Brain microvascular endothelial cell (primary cell): ENCODE data around the gene TJP3.

ENCODE experiments used
- DNase-seq: peaks from one replicate; pipeline ENCODE4 v3.0.0-alpha.2; 2020
- H3K27ac ChIP-seq: fragments of 250-450 bp; sonication (Bioruptor Pico); 2 replicates; pipeline ENCODE4 v1.5.1; 2020; ENCODE audit warnings: mild to moderate bottlenecking, moderate library complexity
- H3K27me3 ChIP-seq: fragments of 250-450 bp; sonication (Bioruptor Pico); replicated peaks from 2 replicates; pipeline ENCODE4 v1.5.1; 2020; ENCODE audit warnings: mild to moderate bottlenecking
- H3K36me3 ChIP-seq: fragments of 250-450 bp; sonication (Bioruptor Pico); replicated peaks from 2 replicates; pipeline ENCODE4 v1.5.1; 2020; ENCODE audit warnings: mild to moderate bottlenecking
- H3K4me3 ChIP-seq: 2 replicates; pipeline ENCODE4 v1.5.1; 2011; ENCODE audit warnings: low read depth, mild to moderate bottlenecking, control low read depth, low read length, moderate library complexity
- in situ Hi-C: cut with HindIII; loops from 2 replicates; pipeline ENCODE4 v1.10.0; 2017; ENCODE audit warnings: low sequenced_read_pairs, low pct_ligation_motif_present
- TF ChIP-seq, protein P1 (sequence below): IDR thresholded peaks from 2 replicates; pipeline ENCODE4 v1.5.1; 2011; ENCODE audit warnings: low read depth, mild to moderate bottlenecking, moderate library complexity, low read length, control low read depth, inconsistent platforms; ENCODE audit errors: missing control alignments

The TJP3 gene

DNA sequence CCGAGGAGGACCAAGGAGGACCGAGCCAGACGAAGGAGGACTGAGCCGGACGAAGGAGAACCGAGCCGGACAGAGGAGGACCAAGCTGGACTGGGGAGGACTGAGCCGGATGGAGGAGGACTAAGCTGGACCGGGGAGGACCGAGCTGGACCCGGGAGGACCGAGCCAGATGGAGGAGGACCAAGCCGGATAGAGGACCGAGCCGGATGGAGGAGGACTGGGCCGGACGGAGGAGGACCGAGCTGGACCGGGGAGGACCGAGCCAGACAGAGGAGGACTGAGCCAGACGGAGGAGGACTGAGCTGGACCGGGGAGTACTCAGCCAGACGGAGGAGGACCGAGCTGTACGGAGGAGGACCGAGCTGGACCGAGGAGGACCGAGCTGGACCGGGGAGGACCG is 11.1 kb upstream of the TJP3 start:
- H3K27me3 ChIP-seq, result no peaks in the 10 kb centered on the region
- DNase-seq, result no peak
- in situ Hi-C loops, result no loop called here

DNA sequence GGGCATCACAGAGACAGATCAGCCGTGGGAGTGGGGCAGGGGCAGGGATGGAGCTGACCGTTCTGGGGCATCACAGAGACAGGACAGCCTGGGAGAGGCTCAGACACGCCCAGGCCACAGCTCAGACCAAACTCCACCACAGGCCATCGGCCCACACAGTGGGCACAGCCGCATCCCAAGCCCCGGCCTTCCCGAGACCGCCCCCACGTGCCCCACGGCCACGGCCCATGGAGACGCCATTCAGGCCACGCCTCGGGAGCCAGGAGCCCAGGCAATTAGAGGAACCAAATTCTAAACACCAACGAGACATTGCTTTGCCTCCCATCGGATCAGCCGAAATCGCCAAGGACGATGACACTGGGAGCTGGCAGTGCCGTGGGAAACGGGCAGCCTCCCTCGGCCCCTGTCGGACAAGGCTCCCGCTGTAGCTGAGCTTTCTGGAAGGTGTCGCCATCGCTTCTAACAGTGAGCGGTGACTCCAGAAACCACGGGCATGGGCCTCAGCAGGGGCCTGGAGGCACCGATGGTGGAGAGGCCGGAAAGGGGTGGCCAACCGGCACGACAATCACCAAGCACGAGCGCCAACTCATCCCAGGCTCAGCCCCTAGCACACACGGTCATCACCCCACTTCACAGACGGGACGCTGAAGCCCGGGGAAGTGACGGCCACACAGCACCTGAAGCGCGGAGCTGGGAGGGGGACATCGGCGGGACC is 10.4 kb upstream of the TJP3 start:
- H3K27ac ChIP-seq, result no peak overlapping the region
- TF ChIP-seq, protein P1, sequence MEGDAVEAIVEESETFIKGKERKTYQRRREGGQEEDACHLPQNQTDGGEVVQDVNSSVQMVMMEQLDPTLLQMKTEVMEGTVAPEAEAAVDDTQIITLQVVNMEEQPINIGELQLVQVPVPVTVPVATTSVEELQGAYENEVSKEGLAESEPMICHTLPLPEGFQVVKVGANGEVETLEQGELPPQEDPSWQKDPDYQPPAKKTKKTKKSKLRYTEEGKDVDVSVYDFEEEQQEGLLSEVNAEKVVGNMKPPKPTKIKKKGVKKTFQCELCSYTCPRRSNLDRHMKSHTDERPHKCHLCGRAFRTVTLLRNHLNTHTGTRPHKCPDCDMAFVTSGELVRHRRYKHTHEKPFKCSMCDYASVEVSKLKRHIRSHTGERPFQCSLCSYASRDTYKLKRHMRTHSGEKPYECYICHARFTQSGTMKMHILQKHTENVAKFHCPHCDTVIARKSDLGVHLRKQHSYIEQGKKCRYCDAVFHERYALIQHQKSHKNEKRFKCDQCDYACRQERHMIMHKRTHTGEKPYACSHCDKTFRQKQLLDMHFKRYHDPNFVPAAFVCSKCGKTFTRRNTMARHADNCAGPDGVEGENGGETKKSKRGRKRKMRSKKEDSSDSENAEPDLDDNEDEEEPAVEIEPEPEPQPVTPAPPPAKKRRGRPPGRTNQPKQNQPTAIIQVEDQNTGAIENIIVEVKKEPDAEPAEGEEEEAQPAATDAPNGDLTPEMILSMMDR, result no peak
- H3K4me3 ChIP-seq, result no peak overlapping the region
- no peaks in the 10 kb centered on the region for H3K27me3 ChIP-seq
- DNase-seq, result no peak
- peaks cover 3% of the 10 kb centered on the region for H3K36me3 ChIP-seq
- in situ Hi-C loops, result no loop called here

More for the DNA sequence above, 11.1 kb upstream of the TJP3 start:
- no peak overlapping the region for H3K4me3 ChIP-seq
- TF ChIP-seq, protein P1, result no peak
- no peak overlapping the region for H3K27ac ChIP-seq
- H3K36me3 ChIP-seq, result peaks cover 3% of the 10 kb centered on the region

DNA sequence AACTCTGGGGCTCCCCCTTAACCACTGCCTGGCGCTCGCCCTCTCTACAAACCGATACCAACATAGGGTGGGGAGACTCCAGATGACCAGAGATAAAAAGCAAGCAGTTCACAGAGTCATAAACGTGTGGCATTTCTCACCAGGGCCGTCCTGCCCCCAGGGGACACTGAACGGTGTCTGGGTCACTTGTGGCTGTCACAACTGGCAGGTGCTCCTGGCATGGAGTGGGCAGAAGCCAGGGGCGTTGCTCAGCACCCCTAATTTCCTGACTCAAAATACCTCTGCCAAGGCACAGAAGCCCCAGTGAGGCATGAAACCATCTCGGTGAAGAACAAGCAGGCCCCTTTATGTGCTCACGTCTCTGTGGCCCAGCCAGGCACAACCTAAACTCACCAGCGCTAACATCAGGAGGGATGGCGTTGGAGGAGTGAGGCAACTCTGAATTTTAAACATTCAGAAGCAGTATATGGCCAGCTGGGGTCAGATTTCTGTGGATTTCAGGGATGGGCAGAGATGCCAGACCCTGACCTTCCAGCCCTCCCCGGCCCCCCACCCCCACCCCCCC is 9.7 kb upstream of the TJP3 start:
- no peak overlapping the region for H3K27ac ChIP-seq
- TF ChIP-seq, protein P1, result no peak
- H3K36me3 ChIP-seq, result peaks cover 3% of the 10 kb centered on the region
- H3K27me3 ChIP-seq, result no peaks in the 10 kb centered on the region
- in situ Hi-C loops, result no loop called here
- no peak for DNase-seq
- H3K4me3 ChIP-seq, result peak overlapping the region; percentile 26

DNA sequence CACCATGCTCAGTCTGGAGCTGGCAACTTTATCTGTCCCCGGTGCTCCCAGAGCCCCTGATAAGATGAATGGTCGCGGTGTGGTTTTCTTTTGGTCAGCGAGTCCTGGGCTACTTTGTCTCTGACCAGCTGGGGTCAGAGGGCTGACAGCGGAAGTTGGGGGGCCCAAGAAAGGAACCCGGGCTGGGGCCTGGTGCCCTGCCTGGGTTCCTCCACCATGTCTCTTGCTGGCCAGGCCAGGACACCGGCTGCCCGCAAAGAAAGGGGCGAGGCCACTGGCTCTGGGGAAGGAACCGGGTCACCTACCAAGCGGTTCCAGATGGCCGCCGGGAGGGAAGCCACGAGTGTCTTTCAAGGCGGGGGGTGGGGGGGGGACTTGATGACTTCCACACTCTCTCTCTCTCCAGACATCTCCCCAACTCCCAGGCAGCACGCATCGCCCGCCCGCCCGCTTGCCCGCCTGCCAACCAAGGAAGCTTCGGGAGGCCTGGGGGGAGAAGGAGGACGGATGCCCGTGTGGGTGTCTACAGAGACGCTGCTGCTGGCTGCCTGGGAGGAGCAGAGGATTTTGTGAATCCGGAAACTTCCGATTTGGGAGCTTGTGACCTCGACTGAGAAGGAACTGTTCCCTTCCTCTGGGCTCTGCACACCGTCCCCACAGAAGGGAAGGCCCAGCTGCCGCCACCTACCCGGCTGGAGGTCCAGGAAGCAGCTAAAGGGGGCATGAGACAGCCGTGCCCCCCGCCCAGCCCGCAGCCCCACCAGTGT is 9.0 kb upstream of the TJP3 start:
- peak overlapping the region; percentile 80 for H3K4me3 ChIP-seq
- peak overlapping the region; percentile 68 for H3K27ac ChIP-seq
- in situ Hi-C loops, result no loop called here
- no peak for DNase-seq
- TF ChIP-seq, protein P1, result no peak
- peaks cover 3% of the 10 kb centered on the region for H3K36me3 ChIP-seq
- H3K27me3 ChIP-seq, result no peaks in the 10 kb centered on the region

DNA sequence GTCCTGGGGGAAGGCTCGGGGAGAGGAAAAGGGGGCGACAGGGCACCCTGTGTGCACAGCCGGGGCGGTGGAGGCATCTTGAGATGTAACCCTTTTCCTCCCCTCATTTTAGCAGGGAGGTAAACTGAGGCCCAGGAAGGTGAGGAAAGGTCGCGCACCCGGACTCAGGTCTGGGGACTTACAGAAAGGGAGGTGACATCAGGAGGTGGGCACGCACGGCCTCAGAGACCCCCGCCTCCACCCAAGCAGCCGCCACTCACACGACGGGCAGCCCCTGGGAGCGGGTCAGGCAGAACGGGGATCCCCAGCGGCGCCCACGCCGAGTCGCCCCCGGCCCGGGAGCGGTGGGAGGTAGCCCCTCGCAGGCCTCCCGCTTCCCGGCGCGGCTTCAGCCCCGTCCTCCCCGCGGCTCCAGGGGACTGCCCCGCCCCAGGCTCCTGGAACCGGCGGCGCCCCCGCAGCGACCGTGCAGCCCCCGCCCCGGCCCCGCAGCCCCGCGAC is 8.4 kb upstream of the TJP3 start:
- TF ChIP-seq, protein P1, result no peak
- Histone ChIP-seq H3K27ac (peak overlapping the region; percentile 68), H3K4me3 (peak overlapping the region; percentile 80), H3K36me3 (peaks cover 3% of the 10 kb centered on the region), H3K27me3 (no peaks in the 10 kb centered on the region)
- in situ Hi-C loops, result no loop called here
- no peak for DNase-seq
